ENCODE measurements around the gene SF3B6.

Gene SF3B6

DNA sequence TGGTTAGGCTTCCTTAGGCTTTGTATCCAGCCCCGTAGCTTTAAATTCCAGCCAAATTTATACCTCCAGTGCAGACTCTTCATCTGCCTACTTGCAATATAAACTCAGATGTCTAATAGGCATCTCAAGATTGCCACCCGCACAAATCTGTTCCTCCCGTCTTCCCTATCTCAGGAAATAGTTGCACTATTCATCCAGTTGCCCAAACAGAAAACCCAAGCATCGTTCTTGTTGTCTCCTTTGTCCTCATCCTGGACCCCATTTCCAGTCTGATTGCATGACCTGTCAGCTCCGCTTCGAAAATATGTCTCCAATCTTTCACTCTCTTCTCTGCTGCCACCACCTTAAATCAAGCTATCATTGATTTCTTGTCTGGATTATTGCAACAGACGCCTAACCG lies 24.3 kb downstream of the SF3B6 start:
- TF ChIP-seq, protein P1, sequence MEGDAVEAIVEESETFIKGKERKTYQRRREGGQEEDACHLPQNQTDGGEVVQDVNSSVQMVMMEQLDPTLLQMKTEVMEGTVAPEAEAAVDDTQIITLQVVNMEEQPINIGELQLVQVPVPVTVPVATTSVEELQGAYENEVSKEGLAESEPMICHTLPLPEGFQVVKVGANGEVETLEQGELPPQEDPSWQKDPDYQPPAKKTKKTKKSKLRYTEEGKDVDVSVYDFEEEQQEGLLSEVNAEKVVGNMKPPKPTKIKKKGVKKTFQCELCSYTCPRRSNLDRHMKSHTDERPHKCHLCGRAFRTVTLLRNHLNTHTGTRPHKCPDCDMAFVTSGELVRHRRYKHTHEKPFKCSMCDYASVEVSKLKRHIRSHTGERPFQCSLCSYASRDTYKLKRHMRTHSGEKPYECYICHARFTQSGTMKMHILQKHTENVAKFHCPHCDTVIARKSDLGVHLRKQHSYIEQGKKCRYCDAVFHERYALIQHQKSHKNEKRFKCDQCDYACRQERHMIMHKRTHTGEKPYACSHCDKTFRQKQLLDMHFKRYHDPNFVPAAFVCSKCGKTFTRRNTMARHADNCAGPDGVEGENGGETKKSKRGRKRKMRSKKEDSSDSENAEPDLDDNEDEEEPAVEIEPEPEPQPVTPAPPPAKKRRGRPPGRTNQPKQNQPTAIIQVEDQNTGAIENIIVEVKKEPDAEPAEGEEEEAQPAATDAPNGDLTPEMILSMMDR (IDR thresholded peaks at IDR 0.05; ENCODE audit: low read depth, low read length, missing control alignments), result no peak
- DNase-seq (ENCODE audit: low read depth), result no peak
- H3K4me3 ChIP-seq (ENCODE audit: low read depth, low read length), result no peak overlapping the region

DNA sequence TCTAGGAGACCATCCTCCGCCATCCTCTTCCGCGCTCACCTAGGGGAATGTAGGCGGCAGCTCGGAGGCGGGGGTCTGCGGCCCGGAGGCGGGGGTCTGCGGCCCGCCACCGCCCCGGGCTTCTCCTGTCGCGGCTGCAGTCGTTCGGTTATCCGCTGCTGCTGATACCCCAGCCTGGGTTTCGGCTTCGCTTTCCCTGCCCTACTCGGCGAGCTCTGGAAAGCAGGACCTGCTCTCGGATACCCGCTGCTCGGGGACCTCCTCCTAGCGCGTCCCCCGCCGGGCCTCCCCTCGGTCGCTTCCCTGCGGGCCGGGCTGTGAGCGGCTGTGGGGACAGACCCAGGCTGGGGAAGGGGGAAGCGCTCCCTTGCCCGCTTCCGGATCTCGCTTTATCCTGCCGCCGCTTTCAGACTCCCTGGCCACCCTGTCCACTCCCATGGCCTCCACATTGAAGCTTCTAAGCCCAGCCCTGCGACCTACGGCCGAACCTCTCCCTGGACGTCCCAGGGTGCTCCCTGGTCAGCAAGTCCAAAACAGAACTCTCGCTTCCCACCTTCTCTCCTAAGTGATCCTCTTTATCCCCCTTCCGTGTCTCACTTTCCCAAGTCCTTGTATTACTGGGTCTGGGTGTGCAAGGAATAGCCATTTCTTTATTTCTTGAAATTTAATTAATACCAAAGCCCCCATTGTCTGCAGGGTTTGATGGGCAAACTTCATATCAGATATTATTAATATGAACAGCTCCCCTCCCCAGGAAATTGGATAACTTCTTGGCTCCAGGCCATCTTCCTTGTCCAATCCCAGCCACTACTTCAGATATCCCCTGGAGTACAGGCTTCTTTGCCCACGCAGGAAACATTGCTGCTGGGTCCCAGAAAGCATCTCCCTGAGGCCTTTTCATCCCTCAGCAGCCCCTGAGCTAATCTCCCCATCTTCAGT lies 25.8 kb downstream of the SF3B6 start:
- H3K4me3 ChIP-seq (ENCODE audit: low read depth, low read length), result peak overlapping the region; percentile 67
- TF ChIP-seq, protein P1 (IDR thresholded peaks at IDR 0.05; ENCODE audit: low read depth, low read length, missing control alignments), result no peak
- DNase-seq (ENCODE audit: low read depth), result no peak

DNA sequence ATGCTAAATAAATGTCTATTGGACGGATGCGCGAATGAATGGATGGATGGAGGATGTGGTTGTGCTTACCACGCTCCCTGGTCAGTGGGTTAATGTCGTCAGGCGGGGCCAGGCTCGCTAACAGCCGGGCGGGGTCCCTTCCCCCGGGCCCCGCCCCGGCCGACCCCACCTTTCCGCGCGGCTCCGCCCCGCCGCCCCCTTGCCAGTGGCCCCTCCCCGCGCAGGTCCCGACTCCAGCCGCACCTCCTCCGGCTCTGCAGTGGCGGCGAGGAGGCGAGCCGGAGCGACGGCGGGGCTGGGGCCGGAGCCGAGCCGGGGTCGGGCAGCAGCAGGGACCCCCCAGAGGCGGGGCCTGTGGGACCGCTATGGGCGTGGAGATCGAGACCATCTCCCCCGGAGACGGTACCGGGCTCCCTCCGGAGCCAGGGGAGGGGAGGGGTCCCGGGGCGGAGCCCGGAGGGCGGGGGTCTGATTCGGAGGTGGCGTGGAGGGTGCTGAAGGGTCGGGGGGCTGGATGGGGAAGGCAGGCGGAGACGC lies 26.6 kb downstream of the SF3B6 start, which contains the start of gene FKBP1B:
Gene FKBP1B, plus strand, starts transcription at position 257 of the 537 bp plus-strand sequence. Its CDS starts 109 bp downstream, at position 366.
- TF ChIP-seq, protein P1 (IDR thresholded peaks at IDR 0.05; ENCODE audit: low read depth, low read length, missing control alignments), result no peak
- H3K4me3 ChIP-seq (ENCODE audit: low read depth, low read length), result peak within 1 kb of the TSS; percentile 67
- peak; percentile 18 for DNase-seq (ENCODE audit: low read depth)

DNA sequence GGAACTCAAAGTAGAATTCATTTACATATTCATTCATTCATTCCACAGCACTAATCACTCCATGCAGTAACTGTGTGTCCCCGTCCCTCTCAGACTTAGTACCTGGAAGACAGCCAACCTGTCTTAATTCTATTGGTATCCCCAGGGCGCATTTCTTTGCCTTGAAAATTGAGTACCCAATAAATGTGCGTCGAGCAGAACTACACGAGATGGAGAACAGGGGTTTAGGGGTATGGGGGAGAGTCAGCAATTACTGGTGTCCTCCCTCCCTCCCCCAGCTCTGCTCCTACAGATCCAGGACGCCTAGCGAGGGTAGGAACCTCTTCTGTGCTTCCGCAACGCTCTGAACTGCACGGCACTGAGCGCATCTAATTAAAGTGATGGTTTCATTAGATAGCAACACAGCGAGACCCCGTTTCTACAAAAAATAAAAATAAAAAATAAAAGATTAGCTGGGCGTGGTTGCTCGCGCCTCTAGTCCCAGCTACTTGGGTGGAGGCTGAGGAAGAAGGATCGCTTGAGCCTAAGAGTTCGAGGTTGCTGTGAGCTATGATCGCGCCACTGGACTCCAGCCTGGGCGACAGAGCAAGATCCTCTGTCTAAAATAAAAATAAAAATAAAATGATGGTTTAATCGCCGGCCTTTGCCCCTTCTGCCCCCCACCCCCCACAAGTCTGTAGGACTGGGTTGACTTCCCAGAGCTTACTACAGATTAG lies 27.2 kb downstream of the SF3B6 start:
- TF ChIP-seq, protein P1 (IDR thresholded peaks at IDR 0.05; ENCODE audit: low read depth, low read length, missing control alignments), result no peak
- no peak for DNase-seq (ENCODE audit: low read depth)
- peak overlapping the region; percentile 67 for H3K4me3 ChIP-seq (ENCODE audit: low read depth, low read length)

DNA sequence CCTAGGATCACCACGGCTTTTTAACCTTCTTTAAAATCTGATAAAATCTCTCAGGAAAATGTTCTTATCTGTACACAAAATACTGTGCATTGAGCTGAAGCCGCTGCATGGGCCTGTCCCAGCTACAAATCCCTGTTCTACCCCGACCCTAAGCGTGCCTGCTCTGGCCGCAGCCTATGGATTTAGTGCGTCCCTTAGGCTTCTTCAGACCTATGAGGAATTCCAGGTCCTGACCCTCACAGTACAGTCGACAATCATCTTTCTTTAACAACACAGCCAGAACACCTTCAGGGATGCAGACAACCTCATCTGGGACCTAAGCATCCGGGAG lies 28.5 kb downstream of the SF3B6 start:
- TF ChIP-seq, protein P1 (IDR thresholded peaks at IDR 0.05; ENCODE audit: low read depth, low read length, missing control alignments), result no peak
- no peak for DNase-seq (ENCODE audit: low read depth)
- H3K4me3 ChIP-seq (ENCODE audit: low read depth, low read length), result no peak overlapping the region

DNA sequence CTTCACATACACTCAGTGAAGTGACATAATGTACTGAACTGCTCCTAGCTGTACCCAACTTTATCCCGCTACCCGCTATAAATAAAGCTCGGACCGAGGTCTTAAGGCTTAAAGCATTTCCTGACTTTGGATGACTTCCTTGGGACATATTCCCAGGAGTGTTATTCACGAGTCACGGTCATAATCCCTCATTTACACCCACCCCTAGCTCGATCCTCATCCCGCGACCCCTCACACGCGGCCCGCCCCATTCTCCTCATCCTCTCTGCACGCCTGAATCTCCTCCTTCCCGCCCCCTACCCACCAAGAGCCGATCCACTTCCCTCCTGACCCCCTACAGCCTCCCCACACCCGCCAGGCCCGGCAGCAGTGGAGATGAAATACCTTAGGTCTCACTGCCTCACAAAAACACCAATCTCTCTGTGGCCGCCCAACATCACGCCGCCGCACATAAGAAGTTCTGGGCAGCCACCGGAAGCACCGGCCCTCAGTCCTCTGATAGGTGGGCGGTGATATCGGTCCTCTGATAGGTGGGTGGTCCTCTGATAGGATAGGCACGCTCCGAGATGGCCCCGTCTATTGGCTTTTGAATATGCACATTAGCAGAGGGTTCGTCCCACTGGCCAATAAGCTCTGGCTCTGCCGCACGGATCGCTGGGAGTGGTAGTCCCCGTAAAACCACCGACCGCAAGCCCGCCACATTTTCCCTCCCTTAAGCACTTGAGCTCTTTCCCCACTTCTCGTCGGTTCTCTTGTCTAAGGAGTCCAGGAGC lies 29.0 kb downstream of the SF3B6 start, which contains the start of gene WDCP:
Gene WDCP, minus strand, starts transcription at position 462 of the 773 bp plus-strand sequence. CDS start 7,897 bp downstream, outside the sequence.
- TF ChIP-seq, protein P1 (IDR thresholded peaks at IDR 0.05; ENCODE audit: low read depth, low read length, missing control alignments), result no peak
- DNase-seq (ENCODE audit: low read depth), result peak; percentile 98
- H3K4me3 ChIP-seq (ENCODE audit: low read depth, low read length), result peak within 1 kb of the TSS; percentile 78

Data from GM12864 (cell line).